ENCODE results near the gene ADARB2.

GRCh38 chr10:1662438-1663025 is 74.8 kb downstream of the ADARB2 start:
- TF ChIP-seq CTCF (IDR thresholded peaks at IDR 0.05) (no peak), EP300 (IDR thresholded peaks at IDR 0.05) (no peak), POLR2A (IDR thresholded peaks at IDR 0.05) (no peak), POLR2AphosphoS5 (IDR thresholded peaks at IDR 0.05) (no peak)

All from suprapubic skin (tissue), 4 donors.